Measurements from ENCODE around the gene GPR132.

The GPR132 gene

DNA sequence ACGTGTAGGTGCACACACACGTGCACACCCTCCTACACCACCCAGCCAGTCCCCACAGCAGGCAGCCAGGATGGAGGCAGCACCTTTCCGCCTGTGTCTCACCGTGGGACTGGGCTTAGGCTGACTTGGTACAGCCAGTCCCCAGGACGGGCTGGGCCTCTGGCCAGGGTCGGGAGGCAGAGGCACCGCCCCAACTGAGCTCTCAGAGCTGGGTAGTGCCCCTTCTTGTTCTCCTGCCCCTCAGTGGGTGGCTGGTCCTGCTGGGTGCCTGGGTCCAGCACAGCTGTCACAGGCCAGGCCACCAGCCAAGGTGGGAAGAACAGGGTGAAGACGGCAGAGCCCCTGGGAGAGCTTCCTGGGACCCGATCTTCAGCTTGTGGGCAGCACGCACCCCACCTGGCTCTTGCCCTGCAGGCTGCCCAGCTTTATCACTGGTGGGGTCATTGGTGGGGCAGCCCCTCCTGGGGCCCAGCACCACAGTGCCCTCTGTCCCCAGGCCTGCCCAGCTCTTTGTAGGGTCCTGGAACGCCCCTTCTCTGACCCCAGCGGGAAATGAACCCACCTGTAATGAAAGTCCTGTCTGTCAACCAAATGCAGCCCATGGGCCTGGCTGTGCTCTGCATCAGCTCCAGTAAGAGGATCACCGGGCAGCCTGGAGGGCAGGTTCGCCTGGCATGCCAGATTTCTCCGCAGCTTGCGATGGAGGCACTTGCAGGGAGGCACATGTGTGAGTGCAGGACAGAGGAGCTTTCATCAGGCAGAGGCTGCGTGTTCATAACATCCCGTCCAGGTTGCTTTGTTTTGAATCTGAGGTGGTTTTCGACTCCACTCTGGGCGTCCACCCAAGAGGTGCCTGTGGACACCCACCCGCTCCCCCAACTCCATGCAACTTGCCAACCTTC is 59.0 kb downstream of the GPR132 start:
- POLR2A ChIA-PET = interaction anchor here (1.0 to 3.9 kb wide), 2 partner anchors 12 to 13 kb away, joined by 3 to 29 read pairs; partner anchors contain the start of gene CDCA4
- DNase-seq (ENCODE audit: extremely low spot score) = no peak
- TF ChIP-seq SP1 (IDR thresholded peaks at IDR 0.05) (no peak), FOXA1 (IDR thresholded peaks at IDR 0.05) (no peak), SUZ12 (IDR thresholded peaks at IDR 0.05) (no peak), TARDBP (IDR thresholded peaks at IDR 0.05) (no peak), HDGF (IDR thresholded peaks at IDR 0.05; ENCODE audit: borderline replicate concordance) (no peak), BHLHE40 (IDR thresholded peaks at IDR 0.05; ENCODE audit: borderline replicate concordance) (no peak), FOXM1 (IDR thresholded peaks at IDR 0.05; ENCODE audit: borderline replicate concordance) (no peak), ARNT (IDR thresholded peaks at IDR 0.05) (no peak), FOXK2 (IDR thresholded peaks at IDR 0.05) (no peak)
- TF ChIP-seq, protein P1, sequence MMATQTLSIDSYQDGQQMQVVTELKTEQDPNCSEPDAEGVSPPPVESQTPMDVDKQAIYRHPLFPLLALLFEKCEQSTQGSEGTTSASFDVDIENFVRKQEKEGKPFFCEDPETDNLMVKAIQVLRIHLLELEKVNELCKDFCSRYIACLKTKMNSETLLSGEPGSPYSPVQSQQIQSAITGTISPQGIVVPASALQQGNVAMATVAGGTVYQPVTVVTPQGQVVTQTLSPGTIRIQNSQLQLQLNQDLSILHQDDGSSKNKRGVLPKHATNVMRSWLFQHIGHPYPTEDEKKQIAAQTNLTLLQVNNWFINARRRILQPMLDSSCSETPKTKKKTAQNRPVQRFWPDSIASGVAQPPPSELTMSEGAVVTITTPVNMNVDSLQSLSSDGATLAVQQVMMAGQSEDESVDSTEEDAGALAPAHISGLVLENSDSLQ (IDR thresholded peaks at IDR 0.05) = no peak
- CTCF ChIA-PET = interaction anchor here (1.6 kb wide), 1 partner anchor 40 kb away, joined by 6 read pairs; no protein-coding TSS in a partner anchor

DNA sequence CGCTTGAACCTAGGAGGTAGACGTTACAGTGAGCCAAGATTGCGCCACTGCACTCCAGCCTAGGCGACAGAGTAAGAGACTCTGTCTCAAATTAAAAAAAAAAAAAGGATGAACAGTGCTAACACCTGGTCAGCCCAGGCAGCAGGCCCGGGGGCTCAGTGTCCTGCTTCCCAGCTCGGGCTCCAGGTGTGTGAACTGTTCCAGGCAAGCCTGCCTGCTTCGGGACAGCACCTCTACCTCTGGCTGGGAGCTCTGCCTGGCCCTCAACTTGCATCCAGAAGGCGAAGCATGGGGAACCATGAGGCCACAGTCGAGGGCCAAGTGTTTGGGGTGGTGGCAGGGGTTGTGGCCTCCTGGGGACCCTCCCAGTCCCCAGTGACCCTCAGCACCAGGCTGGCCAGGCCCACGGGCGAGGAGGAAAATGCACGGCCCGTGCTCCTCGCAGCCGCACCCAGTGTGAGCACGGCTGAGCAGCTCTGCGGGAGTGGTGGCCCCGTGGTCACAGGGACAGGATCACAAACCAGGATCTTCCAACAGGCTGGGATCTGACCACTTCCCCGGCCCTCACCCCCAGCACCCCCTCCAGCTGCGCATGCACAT is 59.8 kb downstream of the GPR132 start:
- POLR2A ChIA-PET = interaction anchor here (3.9 kb wide), 1 partner anchor 14 kb away, joined by 29 read pairs; the partner anchor contains the start of gene CDCA4

More for the DNA sequence above, 59.8 kb downstream of the GPR132 start:
- CTCF ChIA-PET = interaction anchor here (1.6 to 1.9 kb wide), 2 partner anchors 40 to 41 kb away, joined by 5 to 6 read pairs; no protein-coding TSS in a partner anchor
- no peak for DNase-seq (ENCODE audit: extremely low spot score)
- TF ChIP-seq SP1 (IDR thresholded peaks at IDR 0.05) = no peak
- no peak for TF ChIP-seq HDGF (IDR thresholded peaks at IDR 0.05; ENCODE audit: borderline replicate concordance)
- TF ChIP-seq, protein P1 (IDR thresholded peaks at IDR 0.05) = no peak
- TF ChIP-seq FOXA1 (IDR thresholded peaks at IDR 0.05) = no peak
- no peak for TF ChIP-seq TARDBP (IDR thresholded peaks at IDR 0.05)
- TF ChIP-seq FOXM1 (IDR thresholded peaks at IDR 0.05; ENCODE audit: borderline replicate concordance) = no peak
- no peak for TF ChIP-seq ZNF384 (IDR thresholded peaks at IDR 0.05)
- no peak for TF ChIP-seq L3MBTL2 (conservative IDR thresholded peaks at IDR 0.05)
- no peak for TF ChIP-seq CTBP1 (IDR thresholded peaks at IDR 0.05; ENCODE audit: borderline replicate concordance)
- TF ChIP-seq FOXK2 (IDR thresholded peaks at IDR 0.05) = no peak
- no peak for TF ChIP-seq NFRKB (IDR thresholded peaks at IDR 0.05)
- TF ChIP-seq ARNT (IDR thresholded peaks at IDR 0.05) = no peak
- no peak for TF ChIP-seq BHLHE40 (IDR thresholded peaks at IDR 0.05; ENCODE audit: borderline replicate concordance)
- TF ChIP-seq ELF4 (IDR thresholded peaks at IDR 0.05) = no peak
- no peak for TF ChIP-seq SUZ12 (IDR thresholded peaks at IDR 0.05)
- TF ChIP-seq LEF1 (IDR thresholded peaks at IDR 0.05; ENCODE audit: borderline replicate concordance) = no peak
